Inflammatory macrophage treated with lipopolysaccharide for 1 hour (primary cell): Measurements from ENCODE around the gene TMEM176B.

Experiments
- DNase-seq, 2 donors: peaks; one replicate each; pipeline ENCODE4 v3.0.0-alpha.2; 2020 to 2022

Gene TMEM176B

DNA sequence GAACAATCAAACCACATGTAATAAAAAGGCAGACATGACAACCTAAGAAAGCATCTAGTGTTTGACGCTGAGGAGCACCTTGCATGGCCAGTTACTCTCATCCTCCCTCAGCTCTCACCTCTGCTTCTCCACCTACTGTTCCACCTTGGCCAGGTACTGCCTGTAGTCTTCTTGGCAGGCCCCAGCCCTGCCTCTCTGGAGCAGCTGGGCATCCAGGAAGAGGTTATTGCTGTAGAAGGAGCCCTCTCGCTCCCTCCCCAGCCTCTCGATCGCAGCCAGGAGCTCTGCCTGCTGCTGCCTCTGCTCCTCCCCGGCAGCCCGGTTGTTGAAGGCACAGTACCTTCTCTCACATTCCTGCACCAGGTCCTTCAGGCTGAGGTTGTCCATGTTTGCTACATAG is 53.2 kb downstream of the TMEM176B start:
- no peak for DNase-seq

DNA sequence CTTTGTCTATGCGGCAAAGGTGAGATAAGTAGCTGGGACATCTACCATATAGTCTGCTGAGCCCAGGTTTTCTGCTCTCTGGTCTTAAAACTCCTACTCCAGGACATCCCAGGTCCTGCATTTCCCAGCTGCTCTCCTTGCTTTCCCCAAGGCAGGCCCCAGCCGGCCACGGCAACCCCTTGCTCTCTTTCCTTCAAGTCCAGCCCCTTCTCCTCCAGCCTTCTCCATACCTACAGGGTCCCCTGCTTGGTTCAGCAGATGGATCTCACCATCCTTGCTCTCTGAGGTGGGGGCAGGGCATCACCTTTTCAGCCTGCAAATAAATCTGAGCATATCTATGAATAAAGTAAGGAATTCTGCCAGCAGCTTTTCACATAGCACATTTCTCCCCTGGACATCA is 54.3 kb downstream of the TMEM176B start:
- no peak for DNase-seq

- no peak for DNase-seq
Measured at GRCh38 chr7:150745086-150745485, 55.1 kb downstream of the TMEM176B start.

GRCh38 chr7:150744041-150744656 is 56.0 kb downstream of the TMEM176B start:
- no peak for DNase-seq

DNA sequence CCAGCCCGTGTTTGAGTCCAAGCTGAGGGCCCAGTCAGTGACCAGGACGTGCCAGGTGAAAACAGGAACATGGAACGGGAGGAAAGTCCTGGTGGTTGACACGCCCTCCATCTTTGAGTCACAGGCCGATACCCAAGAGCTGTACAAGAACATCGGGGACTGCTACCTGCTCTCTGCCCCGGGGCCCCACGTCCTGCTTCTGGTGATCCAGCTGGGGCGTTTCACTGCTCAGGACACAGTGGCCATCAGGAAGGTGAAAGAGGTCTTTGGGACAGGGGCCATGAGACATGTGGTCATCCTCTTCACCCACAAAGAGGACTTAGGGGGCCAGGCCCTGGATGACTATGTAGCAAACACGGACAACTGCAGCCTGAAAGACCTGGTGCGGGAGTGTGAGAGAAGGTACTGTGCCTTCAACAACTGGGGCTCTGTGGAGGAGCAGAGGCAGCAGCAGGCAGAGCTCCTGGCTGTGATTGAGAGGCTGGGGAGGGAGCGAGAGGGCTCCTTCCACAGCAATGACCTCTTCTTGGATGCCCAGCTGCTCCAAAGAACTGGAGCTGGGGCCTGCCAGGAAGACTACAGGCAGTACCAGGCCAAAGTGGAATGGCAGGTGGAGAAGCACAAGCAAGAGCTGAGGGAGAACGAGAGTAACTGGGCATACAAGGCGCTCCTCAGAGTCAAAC is 57.7 kb downstream of the TMEM176B start:
- DNase-seq = no peak
